ENCODE results near the gene TRAM2. TPM values are rescaled to one million over a fixed set of nuclear protein-coding genes. Genes with fewer than 3 reads are reported as not detected.
"Not testable (repeated sequence)": the region's sequence is repeated elsewhere in the genome, so short reads cannot be mapped to it uniquely, and the experiment has no call there.

Gene TRAM2
- total RNA-seq, 6 experiments from 2014 or later, result 191 to 235 (median 215) TPM

DNA sequence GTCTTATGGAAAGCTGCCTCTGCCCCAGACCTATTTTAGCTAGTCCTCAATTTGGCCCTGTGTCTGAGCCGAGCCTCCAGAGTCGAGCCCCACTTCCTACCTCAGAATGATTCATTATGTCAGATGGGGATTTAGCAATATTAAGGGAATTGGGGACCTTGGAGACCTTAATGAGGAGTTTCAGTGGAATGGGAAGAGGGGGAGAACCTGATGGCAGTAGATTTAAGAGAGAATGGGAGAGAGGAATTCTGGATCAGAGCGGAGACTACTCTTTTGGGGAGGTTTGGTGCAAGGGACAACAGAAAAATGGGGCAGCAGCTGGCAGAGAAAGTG lies 93.2 kb downstream of the TRAM2 start:
- no peaks in the 10 kb centered on the region for H3K9me3 Mint-ChIP-seq
- no peak overlapping the region for H3K27ac Mint-ChIP-seq
- peaks cover 19% of the 10 kb centered on the region for H3K36me3 Mint-ChIP-seq (ENCODE audit: low read depth)
- H3K4me1 Mint-ChIP-seq (ENCODE audit: low read depth), result peaks cover 14% of the 10 kb centered on the region
- no peak overlapping the region for H3K4me3 Mint-ChIP-seq
- TF ChIP-seq, protein P1, sequence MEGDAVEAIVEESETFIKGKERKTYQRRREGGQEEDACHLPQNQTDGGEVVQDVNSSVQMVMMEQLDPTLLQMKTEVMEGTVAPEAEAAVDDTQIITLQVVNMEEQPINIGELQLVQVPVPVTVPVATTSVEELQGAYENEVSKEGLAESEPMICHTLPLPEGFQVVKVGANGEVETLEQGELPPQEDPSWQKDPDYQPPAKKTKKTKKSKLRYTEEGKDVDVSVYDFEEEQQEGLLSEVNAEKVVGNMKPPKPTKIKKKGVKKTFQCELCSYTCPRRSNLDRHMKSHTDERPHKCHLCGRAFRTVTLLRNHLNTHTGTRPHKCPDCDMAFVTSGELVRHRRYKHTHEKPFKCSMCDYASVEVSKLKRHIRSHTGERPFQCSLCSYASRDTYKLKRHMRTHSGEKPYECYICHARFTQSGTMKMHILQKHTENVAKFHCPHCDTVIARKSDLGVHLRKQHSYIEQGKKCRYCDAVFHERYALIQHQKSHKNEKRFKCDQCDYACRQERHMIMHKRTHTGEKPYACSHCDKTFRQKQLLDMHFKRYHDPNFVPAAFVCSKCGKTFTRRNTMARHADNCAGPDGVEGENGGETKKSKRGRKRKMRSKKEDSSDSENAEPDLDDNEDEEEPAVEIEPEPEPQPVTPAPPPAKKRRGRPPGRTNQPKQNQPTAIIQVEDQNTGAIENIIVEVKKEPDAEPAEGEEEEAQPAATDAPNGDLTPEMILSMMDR (IDR thresholded peaks at IDR 0.05), result no peak
- DNase-seq, result no peak
- no peaks in the 10 kb centered on the region for H3K27me3 Mint-ChIP-seq (ENCODE audit: insufficient read depth)

GRCh38 chr6:52482903-52483670 lies 93.8 kb downstream of the TRAM2 start:
- DNase-seq, result peak; percentile 0
- H3K4me1 Mint-ChIP-seq (ENCODE audit: low read depth), result peaks cover 14% of the 10 kb centered on the region
- H3K4me3 Mint-ChIP-seq, result no peak overlapping the region
- H3K9me3 Mint-ChIP-seq, result no peaks in the 10 kb centered on the region
- H3K36me3 Mint-ChIP-seq (ENCODE audit: low read depth), result peaks cover 19% of the 10 kb centered on the region
- TF ChIP-seq, protein P1 (IDR thresholded peaks at IDR 0.05), result no peak
- no peaks in the 10 kb centered on the region for H3K27me3 Mint-ChIP-seq (ENCODE audit: insufficient read depth)
- no peak overlapping the region for H3K27ac Mint-ChIP-seq

GRCh38 chr6:52475307-52475706 lies 101.6 kb downstream of the TRAM2 start:
- no peak for DNase-seq
- H3K27me3 Mint-ChIP-seq (ENCODE audit: insufficient read depth), result no peaks in the 10 kb centered on the region
- no peak overlapping the region for H3K27ac Mint-ChIP-seq
- no peak overlapping the region for H3K4me3 Mint-ChIP-seq
- no peaks in the 10 kb centered on the region for H3K4me1 Mint-ChIP-seq (ENCODE audit: low read depth)
- no peaks in the 10 kb centered on the region for H3K9me3 Mint-ChIP-seq
- TF ChIP-seq, protein P1 (IDR thresholded peaks at IDR 0.05), result no peak
- H3K36me3 Mint-ChIP-seq (ENCODE audit: low read depth), result no peaks in the 10 kb centered on the region; the same call in 1 of the 2 replicates

DNA sequence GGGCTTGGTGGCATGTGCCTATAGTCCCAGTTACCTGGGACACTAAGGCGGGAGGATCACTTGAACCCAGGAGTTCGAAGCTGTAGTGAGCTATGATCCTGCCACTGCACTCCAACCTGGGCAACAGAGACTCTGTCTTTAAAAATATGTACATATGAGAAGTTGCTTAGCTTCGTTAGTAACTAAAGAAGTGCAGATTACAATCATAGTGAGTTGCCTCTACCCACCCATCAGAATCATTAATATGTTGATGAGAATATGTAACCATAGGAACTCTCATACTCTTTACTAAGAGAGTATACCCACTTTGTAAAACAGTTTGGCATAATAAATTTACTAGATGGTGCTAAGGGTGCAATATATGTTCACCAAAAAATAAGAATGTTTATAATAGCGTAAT lies 102.7 kb downstream of the TRAM2 start:
- Mint-ChIP-seq H3K9me3 (no peaks in the 10 kb centered on the region), H3K27me3 (ENCODE audit: insufficient read depth) (no peaks in the 10 kb centered on the region), H3K4me3 (no peak overlapping the region), H3K4me1 (ENCODE audit: low read depth) (peaks cover 8% of the 10 kb centered on the region), H3K27ac (no peak overlapping the region), H3K36me3 (ENCODE audit: low read depth) (no peaks in the 10 kb centered on the region)
- TF ChIP-seq, protein P1 (IDR thresholded peaks at IDR 0.05), result no peak
- DNase-seq, result no peak

DNA sequence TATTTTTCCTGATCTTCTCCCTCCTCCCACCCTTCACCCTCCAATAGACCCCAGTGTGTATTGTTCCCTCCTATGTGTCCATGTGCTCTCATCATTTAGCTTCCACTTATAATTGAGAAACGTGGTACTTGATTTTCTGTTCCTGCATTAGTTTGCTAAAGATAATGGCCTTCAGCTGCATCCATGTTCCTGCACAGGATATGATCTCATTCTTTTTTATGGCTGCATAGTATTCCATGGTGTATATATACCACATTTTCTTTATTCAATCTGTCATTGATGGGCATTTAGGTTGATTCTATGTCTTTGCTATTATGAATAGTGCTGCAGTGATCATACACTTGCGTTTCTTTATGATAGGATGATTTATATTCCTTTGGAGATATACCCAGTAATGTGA lies 115.7 kb downstream of the TRAM2 start:
- not testable (repeated sequence) for H3K4me3 Mint-ChIP-seq; H3K36me3 Mint-ChIP-seq (ENCODE audit: low read depth)

DNA sequence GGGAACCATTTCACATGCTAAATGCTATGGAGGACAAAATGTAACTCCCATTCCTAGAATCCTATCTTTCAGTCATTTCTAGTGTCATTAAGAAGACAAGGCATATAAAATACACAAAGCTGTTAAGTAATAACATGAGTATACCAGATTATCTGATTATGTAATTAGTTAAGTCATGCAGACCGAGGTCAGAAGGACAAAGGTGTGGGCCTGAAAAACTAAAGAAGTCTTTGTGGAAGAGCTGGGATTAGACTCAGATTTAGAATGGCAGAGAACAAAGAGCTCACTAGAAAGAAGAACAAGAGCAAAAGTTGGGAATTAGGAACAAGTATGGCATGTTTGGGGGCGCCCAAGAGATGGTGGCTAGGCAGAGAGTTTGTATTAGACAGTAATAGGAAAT lies 119.8 kb downstream of the TRAM2 start:
- H3K36me3 Mint-ChIP-seq (ENCODE audit: low read depth), result peaks cover 10% of the 10 kb centered on the region
- H3K27me3 Mint-ChIP-seq (ENCODE audit: insufficient read depth), result no peaks in the 10 kb centered on the region
- peaks cover 16% of the 10 kb centered on the region for H3K4me1 Mint-ChIP-seq (ENCODE audit: low read depth)
- no peak overlapping the region for H3K27ac Mint-ChIP-seq
- no peak for DNase-seq
- TF ChIP-seq, protein P1 (IDR thresholded peaks at IDR 0.05), result no peak
- no peak overlapping the region for H3K4me3 Mint-ChIP-seq
- no peaks in the 10 kb centered on the region for H3K9me3 Mint-ChIP-seq

More for the DNA sequence above, 115.7 kb downstream of the TRAM2 start:
- H3K27ac Mint-ChIP-seq; DNase-seq; H3K27me3 Mint-ChIP-seq (ENCODE audit: insufficient read depth); H3K4me1 Mint-ChIP-seq (ENCODE audit: low read depth); H3K9me3 Mint-ChIP-seq: not testable (repeated sequence)

All from HFFc6 (cell line).